Stimulated activated CD8-positive, alpha-beta memory T cell treated with anti-CD3 and anti-CD28 coated beads, Interleukin-4, amount 100 ng/mL, for 24 hours (primary cell): ENCODE data around the gene UGT1A6.
"Not testable (repeated sequence)": the region's sequence is repeated elsewhere in the genome, so short reads cannot be mapped to it uniquely, and the experiment has no call there.

Source experiments
- DNase-seq: peaks from one replicate; pipeline ENCODE4 v3.0.0-alpha.2; 2020; ENCODE audit warnings: low read depth

UGT1A6 gene

GRCh38 chr2:233728723-233729301 is 36.1 kb downstream of the UGT1A6 start, which contains the start of gene UGT1A3:
Gene UGT1A3, plus strand, starts transcription at chr2:233729042. Its CDS starts 85 bp downstream, at chr2:233729127.
- no peak for DNase-seq

GRCh38 chr2:233736868-233737653 is 44.4 kb downstream of the UGT1A6 start:
- not testable (repeated sequence) for DNase-seq

- DNase-seq = no peak
These were observed 48.2 kb downstream of the UGT1A6 start for GRCh38 chr2:233740870-233741269.

GRCh38 chr2:233743464-233744259 is 51.0 kb downstream of the UGT1A6 start:
- no peak for DNase-seq

- no peak for DNase-seq
These were observed 52.5 kb downstream of the UGT1A6 start for GRCh38 chr2:233745073-233745755.

GRCh38 chr2:233745838-233746237 is 53.1 kb downstream of the UGT1A6 start:
- DNase-seq = not testable (repeated sequence)

GRCh38 chr2:233746475-233747282 is 54.0 kb downstream of the UGT1A6 start:
- DNase-seq = no peak

- DNase-seq = no peak
These were observed 54.5 kb downstream of the UGT1A6 start for GRCh38 chr2:233747283-233747544.

GRCh38 chr2:233750689-233751088 is 58.0 kb downstream of the UGT1A6 start:
- not testable (repeated sequence) for DNase-seq

GRCh38 chr2:233751212-233752009 is 58.7 kb downstream of the UGT1A6 start:
- DNase-seq = not testable (repeated sequence)

GRCh38 chr2:233754872-233755611 is 62.4 kb downstream of the UGT1A6 start:
- no peak for DNase-seq

GRCh38 chr2:233756429-233757081 is 63.9 kb downstream of the UGT1A6 start:
- no peak for DNase-seq

- DNase-seq = no peak
These were observed 65.5 kb downstream of the UGT1A6 start for GRCh38 chr2:233758141-233758540.

GRCh38 chr2:233758849-233759248 is 66.2 kb downstream of the UGT1A6 start:
- no peak for DNase-seq

- DNase-seq = no peak
These were observed 67.4 kb downstream of the UGT1A6 start, which contains the start of gene UGT1A1 for GRCh38 chr2:233760043-233760442. Gene UGT1A1, plus strand, starts transcription at chr2:233760270. Its CDS starts 18 bp downstream, at chr2:233760288.

- DNase-seq = no peak
These were observed 68.5 kb downstream of the UGT1A6 start for GRCh38 chr2:233761040-233761769.

GRCh38 chr2:233764264-233764663 is 71.6 kb downstream of the UGT1A6 start:
- DNase-seq = no peak

GRCh38 chr2:233764761-233765160 is 72.1 kb downstream of the UGT1A6 start:
- no peak for DNase-seq

GRCh38 chr2:233766416-233766815 is 73.7 kb downstream of the UGT1A6 start:
- no peak for DNase-seq
